Mesothelial cell of epicardium (in vitro differentiated cells): ENCODE data around the gene BICRAL. TPM values are rescaled to one million over a fixed set of nuclear protein-coding genes. Genes with fewer than 3 reads are reported as not detected.

Experiments
- DNase-seq, 2 experiments: peaks; one replicate each; pipeline ENCODE4 v3.0.0; 2021; ENCODE audit warnings: low spot score in 2 of 2; ENCODE audit not compliant: unreplicated experiment in 2 of 2
- H3K27ac Mint-ChIP-seq: 2 replicates; pipeline ENCODE4 v1.8.0; 2021; ENCODE audit warnings: mixed read lengths
- H3K27me3 Mint-ChIP-seq: 2 replicates; pipeline ENCODE4 v1.8.0; 2021; ENCODE audit warnings: low read depth, mixed read lengths
- H3K36me3 Mint-ChIP-seq: 2 replicates; pipeline ENCODE4 v1.8.0; 2021; ENCODE audit warnings: mixed read lengths
- H3K4me1 Mint-ChIP-seq: 2 replicates; pipeline ENCODE4 v1.8.0; 2021; ENCODE audit warnings: mixed read lengths
- H3K4me3 Mint-ChIP-seq: 2 replicates; pipeline ENCODE4 v1.8.0; 2021; ENCODE audit warnings: mild to moderate bottlenecking, moderate library complexity, mixed read lengths
- H3K9me3 Mint-ChIP-seq: 2 replicates; pipeline ENCODE4 v1.8.0; 2021; ENCODE audit warnings: mixed read lengths
- CTCF ChIP-seq: fragments of 200-600 bp; sonication (generic); IDR thresholded peaks from one replicate; pipeline ENCODE4 v1.5.0; 2021; ENCODE audit warnings: antibody characterized with exemption; ENCODE audit not compliant: unreplicated experiment
- total RNA-seq: library from RNA; stranded (reverse); gene quantifications from 3 replicates; pipeline ENCODE4 v1.2.1, GENCODE V29; 2021

BICRAL gene
- total RNA-seq, 1 donor from 2014 or later: 13.2 TPM

DNA sequence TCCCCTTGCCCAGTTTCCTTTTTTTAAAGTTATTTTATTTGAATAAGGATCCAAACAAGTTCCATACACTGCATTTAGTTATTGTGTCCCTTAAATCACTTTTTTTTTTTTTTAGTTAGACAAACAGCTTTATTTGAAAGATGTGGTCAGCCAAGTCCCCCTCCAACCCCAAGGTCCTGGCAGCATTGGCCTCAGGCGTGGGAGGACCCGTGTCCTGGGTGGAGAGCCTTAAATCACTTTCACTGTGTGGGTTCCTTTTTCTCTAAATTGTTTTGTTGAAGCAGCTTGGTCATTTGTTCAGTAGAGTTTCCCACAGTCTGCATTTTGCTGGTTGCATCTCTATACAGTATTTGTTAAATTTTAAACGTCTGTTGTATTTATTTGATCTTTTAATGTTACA, 30.8 kb upstream of the BICRAL start:
- H3K9me3 Mint-ChIP-seq: no peaks in the 10 kb centered on the region
- H3K36me3 Mint-ChIP-seq: peaks cover 3% of the 10 kb centered on the region
- no peak for TF ChIP-seq CTCF
- no peak for DNase-seq
- no peaks in the 10 kb centered on the region for H3K27me3 Mint-ChIP-seq
- peak overlapping the region; percentile 9 for H3K27ac Mint-ChIP-seq
- no peak overlapping the region for H3K4me3 Mint-ChIP-seq
- H3K4me1 Mint-ChIP-seq: peaks cover 23% of the 10 kb centered on the region

DNA sequence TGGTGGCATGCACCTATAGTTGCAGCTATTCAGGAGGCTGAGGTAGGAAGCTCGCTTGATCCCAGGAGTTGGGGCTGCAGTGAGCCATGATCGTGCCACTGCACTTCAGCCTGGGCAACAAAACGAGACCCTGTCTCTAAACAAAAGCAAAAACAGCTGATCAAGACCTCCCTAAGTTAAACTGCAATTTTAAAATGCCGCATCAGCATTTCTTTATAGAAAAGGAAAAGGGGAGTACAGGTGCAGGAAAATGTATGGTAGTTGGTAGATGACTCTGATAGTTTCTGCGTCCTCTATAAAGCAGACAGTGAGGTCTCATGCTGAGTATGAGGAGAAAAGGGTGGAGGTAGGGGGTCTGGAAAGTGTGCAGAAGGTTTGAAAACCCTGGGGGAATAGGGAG, 27.1 kb upstream of the BICRAL start:
- DNase-seq: no peak
- H3K4me3 Mint-ChIP-seq: no peak overlapping the region
- no peak for TF ChIP-seq CTCF
- H3K36me3 Mint-ChIP-seq: peaks cover 3% of the 10 kb centered on the region
- H3K27ac Mint-ChIP-seq: no peak overlapping the region
- H3K9me3 Mint-ChIP-seq: no peaks in the 10 kb centered on the region
- H3K4me1 Mint-ChIP-seq: peaks cover 6% of the 10 kb centered on the region
- no peaks in the 10 kb centered on the region for H3K27me3 Mint-ChIP-seq

- TF ChIP-seq CTCF: no peak
- H3K27me3 Mint-ChIP-seq: no peaks in the 10 kb centered on the region
- peaks cover 2% of the 10 kb centered on the region for H3K4me1 Mint-ChIP-seq
- DNase-seq: no peak
- no peak overlapping the region for H3K4me3 Mint-ChIP-seq
- H3K36me3 Mint-ChIP-seq: peaks cover 3% of the 10 kb centered on the region
- no peak overlapping the region for H3K27ac Mint-ChIP-seq
- H3K9me3 Mint-ChIP-seq: no peaks in the 10 kb centered on the region
These were observed 25.1 kb upstream of the BICRAL start for GRCh38 chr6:42756722-42757121.

- Mint-ChIP-seq H3K9me3 (no peaks in the 10 kb centered on the region), H3K4me3 (no peak overlapping the region)
- TF ChIP-seq CTCF: no peak
These were observed 23.0 kb upstream of the BICRAL start for GRCh38 chr6:42758756-42759430.

GRCh38 chr6:42761287-42762067, 20.4 kb upstream of the BICRAL start:
- DNase-seq: no peak
- H3K27ac Mint-ChIP-seq: no peak overlapping the region
- H3K36me3 Mint-ChIP-seq: peaks cover 2% of the 10 kb centered on the region
- no peaks in the 10 kb centered on the region for H3K27me3 Mint-ChIP-seq
- H3K9me3 Mint-ChIP-seq: no peaks in the 10 kb centered on the region
- no peak for TF ChIP-seq CTCF
- H3K4me1 Mint-ChIP-seq: no peaks in the 10 kb centered on the region
- H3K4me3 Mint-ChIP-seq: no peak overlapping the region

More at GRCh38 chr6:42758756-42759430, 23.0 kb upstream of the BICRAL start:
- no peak for DNase-seq
- Mint-ChIP-seq H3K27ac (no peak overlapping the region), H3K36me3 (no peaks in the 10 kb centered on the region), H3K27me3 (no peaks in the 10 kb centered on the region), H3K4me1 (no peaks in the 10 kb centered on the region)
